ES-I3 (cell line): ENCODE results near the gene PFKFB1.

Experiments used
- H3K36me3 ChIP-seq: 2 replicates; pipeline ENCODE4 v1.6.1; 2013; ENCODE audit warnings: mild to moderate bottlenecking, low read length, control low read depth, moderate library complexity; ENCODE audit not compliant: insufficient read depth
- H3K4me1 ChIP-seq: 2 replicates; pipeline ENCODE4 v1.6.1; 2013; ENCODE audit warnings: mild to moderate bottlenecking, control low read depth, low read length; ENCODE audit not compliant: insufficient read depth
- H3K9ac ChIP-seq: 2 replicates; pipeline ENCODE4 v1.6.1; 2013; ENCODE audit warnings: low read depth, mild to moderate bottlenecking, low read length, moderate library complexity
- H3K9me3 ChIP-seq: 2 replicates; pipeline ENCODE4 v1.6.1; 2013; ENCODE audit warnings: mild to moderate bottlenecking, low read length, moderate library complexity; ENCODE audit not compliant: control insufficient read depth, insufficient read depth

Gene PFKFB1

DNA sequence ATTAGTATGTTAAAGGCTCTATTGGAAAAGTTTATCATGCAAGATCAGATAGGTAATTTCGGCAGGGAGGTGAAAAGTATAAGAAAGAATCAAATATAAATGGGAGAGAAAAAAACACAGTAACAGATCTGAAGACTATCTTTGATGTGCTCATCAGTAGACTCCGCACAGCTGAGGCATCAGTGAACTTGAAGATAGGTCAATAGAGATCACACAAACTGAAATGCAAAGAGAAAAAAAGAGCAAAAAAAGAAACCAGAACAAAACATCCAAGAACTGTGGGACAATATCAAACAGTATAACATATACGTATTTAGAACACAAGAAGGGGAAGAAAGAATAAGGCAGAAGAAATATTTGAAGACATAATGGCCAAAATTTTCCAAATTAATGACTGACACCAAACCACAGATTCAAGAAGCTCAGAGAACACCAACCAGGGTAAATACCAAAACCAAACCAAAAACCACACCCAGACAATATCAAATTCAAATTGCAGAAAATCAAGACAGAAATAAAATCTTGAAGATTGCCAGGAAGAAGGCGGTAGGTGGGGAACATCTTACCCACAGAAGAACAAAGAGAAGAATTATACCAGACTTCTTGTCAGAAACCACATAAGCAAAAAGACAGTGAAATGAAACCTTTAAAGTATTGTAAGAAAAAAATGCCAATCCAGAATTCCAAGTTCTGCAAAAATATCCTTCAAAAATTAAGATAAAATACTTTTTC lies 29.1 kb downstream of the PFKFB1 start:
- Histone ChIP-seq H3K4me1 (no peaks in the 10 kb centered on the region), H3K36me3 (no peaks in the 10 kb centered on the region), H3K9me3 (no peaks in the 10 kb centered on the region; the same call in 1 of the 2 replicates), H3K9ac (no peak overlapping the region)

DNA sequence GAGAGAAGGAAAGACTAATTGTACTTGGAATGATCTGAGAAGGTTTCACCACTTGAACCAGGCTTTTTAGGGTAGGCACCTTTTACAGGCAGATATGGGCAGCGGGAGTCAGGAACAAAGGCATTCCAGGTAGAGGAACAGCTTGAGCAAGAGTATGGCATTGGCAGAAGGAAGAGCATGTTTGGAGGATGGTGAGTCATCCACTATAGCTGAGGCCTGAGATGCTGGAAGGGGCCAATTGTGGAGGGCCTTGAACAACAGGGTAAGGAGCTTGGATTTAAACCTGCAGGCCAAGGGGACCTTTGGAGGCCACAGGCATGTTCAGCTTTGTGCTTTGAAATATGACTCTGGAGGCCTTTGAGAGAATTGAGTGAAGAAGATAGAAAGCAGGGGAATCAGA lies 32.2 kb downstream of the PFKFB1 start:
- Histone ChIP-seq H3K4me1 (no peaks in the 10 kb centered on the region), H3K9me3 (no peaks in the 10 kb centered on the region), H3K9ac (no peak overlapping the region), H3K36me3 (no peaks in the 10 kb centered on the region)

DNA sequence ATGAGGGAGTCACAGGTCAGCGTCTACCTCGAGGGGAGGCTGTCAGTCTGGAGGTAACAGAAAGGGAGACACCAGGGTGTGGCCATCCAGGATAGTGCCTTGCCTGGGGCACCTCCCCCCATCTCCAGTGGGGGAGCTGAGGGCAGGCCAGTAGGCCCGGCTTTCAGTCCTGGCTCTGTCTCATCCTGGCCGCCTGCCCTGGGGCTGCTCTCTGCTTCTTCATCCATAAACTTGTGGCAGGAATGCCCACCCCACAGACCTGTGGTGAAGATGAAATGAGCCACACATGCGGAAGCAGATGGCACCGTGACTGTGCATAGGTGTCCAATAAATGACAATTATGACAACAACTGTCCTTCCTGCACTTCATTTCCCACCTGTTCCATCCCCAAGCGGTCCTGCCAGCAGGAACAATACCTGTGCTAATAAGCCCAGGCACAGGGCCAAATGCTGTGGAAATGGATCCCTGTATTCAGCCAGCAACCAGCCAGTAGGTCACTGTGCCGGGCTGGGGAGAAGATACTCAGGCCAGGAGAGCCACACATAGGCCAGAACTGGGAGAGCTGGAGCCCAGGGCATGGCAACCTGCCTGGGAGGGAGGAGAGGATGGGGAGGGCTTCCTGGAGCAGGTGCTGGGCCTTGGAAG lies 43.1 kb downstream of the PFKFB1 start:
- H3K36me3 ChIP-seq = no peaks in the 10 kb centered on the region
- H3K9me3 ChIP-seq = no peaks in the 10 kb centered on the region
- H3K4me1 ChIP-seq = no peaks in the 10 kb centered on the region
- H3K9ac ChIP-seq = no peak overlapping the region

DNA sequence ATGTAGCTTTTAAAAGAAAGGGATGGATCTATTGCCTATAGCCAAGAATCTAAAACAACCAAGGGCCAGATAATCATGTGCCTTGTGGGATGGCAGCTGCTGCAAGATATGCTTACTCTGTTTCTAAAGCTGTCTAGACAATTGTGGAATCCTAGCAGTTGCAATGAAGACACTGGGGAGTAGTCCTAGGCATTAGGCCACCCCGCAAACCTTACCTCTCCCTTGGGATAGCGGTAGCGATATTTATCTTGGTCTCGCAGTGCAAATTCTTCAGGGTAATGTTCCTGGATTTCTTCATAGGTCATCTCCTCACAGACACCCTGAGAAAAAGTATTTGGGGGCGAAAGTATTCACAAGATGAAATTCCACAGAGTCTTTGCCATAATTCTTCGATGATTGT lies 48.8 kb downstream of the PFKFB1 start:
- Histone ChIP-seq H3K36me3 (no peaks in the 10 kb centered on the region), H3K9me3 (no peaks in the 10 kb centered on the region), H3K4me1 (no peaks in the 10 kb centered on the region), H3K9ac (no peak overlapping the region)

DNA sequence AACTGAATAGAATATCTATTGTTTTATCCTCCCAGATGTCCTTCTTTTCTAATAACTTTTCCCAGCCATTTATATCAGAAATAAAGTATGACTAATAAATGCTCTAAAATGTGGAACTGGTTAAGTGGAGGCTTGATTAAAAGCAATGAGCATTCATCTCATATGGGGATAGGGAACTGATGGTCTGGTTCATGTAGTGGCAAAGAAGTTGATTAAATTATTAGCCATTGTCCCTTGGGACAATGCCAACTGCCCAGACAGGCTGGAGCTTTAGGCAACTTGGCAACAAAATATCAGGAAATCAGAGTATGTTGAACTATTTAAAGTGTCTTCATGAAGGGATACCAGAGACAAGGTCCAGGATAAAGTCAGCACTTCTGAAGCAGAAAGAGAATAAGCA lies 49.2 kb downstream of the PFKFB1 start:
- no peaks in the 10 kb centered on the region for H3K4me1 ChIP-seq
- no peak overlapping the region for H3K9ac ChIP-seq
- no peaks in the 10 kb centered on the region for H3K36me3 ChIP-seq
- H3K9me3 ChIP-seq = no peaks in the 10 kb centered on the region

DNA sequence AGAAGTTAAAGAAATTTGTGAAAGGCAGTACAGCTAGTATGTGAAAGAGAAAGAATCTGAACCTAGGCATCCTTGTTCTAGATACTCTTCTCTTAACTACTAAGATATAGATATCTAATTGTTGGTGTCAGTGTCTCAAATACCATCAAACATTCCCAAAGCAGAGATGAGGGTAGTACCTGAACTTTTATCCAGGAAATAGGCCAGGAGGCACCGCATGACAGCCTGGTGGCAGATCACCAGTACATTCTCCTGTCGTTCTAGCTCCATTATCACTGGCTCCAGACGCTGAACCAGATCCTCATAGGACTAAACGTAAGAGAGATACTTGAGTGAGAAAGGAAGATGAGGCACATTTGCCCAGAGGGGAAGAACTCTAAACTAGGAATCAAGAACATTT lies 56.6 kb downstream of the PFKFB1 start:
- Histone ChIP-seq H3K9me3 (no peaks in the 10 kb centered on the region), H3K36me3 (no peaks in the 10 kb centered on the region), H3K9ac (no peak overlapping the region), H3K4me1 (no peaks in the 10 kb centered on the region)

DNA sequence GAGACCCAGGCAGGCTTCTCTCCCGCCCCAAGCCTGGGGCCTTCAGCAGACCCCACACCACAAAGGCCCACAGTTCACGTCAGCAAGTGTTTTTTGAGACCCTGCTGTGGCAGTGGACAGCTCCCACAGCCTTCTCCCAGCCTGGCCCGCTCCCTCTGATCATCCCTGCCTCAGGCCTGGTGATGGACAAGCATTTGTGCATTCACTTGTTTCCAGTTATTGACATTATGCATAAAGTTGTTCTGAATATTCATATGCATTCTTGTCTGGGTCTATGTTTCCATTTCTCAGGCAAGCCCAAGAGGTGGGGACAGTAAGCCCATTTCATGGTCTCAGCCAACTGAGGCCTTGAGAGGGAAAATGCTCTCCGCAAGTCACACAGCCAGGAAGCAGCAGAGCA lies 58.7 kb downstream of the PFKFB1 start:
- Histone ChIP-seq H3K9ac (no peak overlapping the region), H3K9me3 (no peaks in the 10 kb centered on the region), H3K36me3 (no peaks in the 10 kb centered on the region; the same call in 1 of the 2 replicates), H3K4me1 (no peaks in the 10 kb centered on the region)

DNA sequence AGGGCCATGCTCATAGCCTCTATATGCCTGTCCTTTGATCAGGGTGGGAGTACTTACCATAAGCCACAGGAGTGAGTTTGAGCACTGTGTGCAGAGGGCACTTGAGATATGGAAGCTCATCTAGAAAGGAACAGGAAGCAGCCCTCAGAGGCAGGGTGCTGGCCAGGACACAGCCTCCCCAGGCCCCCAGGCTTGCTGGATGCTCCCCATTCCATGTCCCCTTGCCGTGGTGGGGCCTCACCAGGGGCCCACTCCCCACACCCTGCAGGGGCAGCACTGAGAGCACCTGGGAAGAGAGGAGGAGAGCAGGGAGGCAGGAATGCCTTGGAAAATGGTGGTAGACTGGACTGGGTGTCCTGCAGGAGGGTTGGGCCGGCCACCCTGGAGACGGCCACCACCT lies 59.1 kb downstream of the PFKFB1 start:
- Histone ChIP-seq H3K9ac (no peak overlapping the region), H3K36me3 (no peaks in the 10 kb centered on the region; the same call in 1 of the 2 replicates), H3K4me1 (no peaks in the 10 kb centered on the region), H3K9me3 (no peaks in the 10 kb centered on the region)

DNA sequence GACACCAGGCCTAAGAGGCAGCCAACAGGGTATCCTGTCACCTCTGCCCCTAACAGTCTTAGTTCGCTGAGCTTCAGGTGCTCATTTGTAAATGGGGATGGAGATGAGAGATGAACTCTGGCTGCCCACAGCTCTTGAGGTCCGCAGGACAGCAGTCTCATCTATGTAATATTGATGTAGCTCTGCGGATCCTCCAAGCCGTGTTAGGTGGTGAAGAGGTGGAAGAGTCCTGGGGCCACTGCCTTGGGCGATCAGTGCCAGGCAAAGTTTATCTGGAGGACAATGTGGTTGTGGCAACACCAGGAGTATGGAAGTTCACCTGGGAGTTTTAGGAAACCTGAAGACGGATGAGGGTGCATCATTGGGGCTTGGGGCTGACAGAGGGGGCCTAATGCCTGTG lies 59.9 kb downstream of the PFKFB1 start:
- Histone ChIP-seq H3K9ac (no peak overlapping the region), H3K4me1 (no peaks in the 10 kb centered on the region), H3K9me3 (no peaks in the 10 kb centered on the region), H3K36me3 (no peaks in the 10 kb centered on the region; the same call in 1 of the 2 replicates)

DNA sequence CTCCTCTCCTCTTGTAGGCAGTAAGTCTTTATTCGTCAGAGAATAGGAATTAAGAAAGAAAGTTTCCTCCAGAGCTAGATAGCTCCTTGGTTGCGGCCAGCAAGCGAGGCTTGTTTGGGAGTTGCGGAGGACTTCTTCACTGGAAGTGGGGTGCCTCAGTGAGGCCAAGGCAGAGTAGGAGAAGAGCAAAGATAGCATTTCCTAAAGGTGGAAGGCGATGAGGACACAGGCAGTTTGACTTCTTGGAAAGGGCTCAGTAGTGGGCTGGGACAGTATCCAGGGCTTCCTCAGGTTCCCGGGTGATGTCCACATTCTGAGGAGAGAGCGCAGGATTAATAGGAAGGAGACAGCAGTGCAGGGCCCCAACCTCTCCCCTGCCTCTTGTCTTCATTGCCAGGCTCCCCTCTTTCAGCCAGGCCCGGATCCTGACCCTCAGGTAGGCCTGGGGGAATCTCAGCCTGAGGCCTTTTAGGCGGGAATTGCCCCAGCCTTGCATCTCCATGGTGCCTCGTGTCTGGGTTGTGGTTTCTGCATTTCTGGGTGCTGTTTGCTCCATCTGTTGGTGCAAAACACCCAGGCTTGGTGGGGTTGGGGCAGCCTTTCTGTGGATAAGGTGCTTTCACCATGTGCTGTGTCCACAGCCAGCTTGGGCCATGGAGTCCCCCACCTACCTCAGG lies 60.7 kb downstream of the PFKFB1 start:
- Histone ChIP-seq H3K36me3 (peaks cover 4% of the 10 kb centered on the region; the same call in 1 of the 2 replicates), H3K9ac (no peak overlapping the region), H3K9me3 (no peaks in the 10 kb centered on the region), H3K4me1 (no peaks in the 10 kb centered on the region)

DNA sequence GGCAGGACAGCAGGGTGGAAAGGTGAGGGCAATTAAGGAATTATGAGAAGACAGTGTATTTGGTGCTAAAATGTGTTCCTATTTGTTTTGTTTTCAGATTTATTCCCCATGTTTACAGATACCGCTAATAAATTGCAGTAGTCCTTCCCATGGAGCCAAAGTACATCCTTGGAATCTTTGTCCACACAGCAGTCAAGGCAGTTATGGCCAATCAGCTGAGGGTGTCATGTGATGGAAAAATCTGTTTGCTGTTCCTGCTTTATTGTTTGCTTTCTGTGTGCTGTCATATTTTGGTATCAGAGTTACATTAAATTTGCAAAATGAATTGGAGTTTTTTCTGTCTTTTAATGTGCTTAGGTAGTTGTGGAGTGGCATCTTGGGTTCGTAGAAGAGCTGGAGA lies 62.9 kb downstream of the PFKFB1 start:
- no peak overlapping the region for H3K9ac ChIP-seq
- H3K36me3 ChIP-seq = peaks cover 4% of the 10 kb centered on the region; the same call in 1 of the 2 replicates
- no peaks in the 10 kb centered on the region for H3K4me1 ChIP-seq
- no peaks in the 10 kb centered on the region for H3K9me3 ChIP-seq

DNA sequence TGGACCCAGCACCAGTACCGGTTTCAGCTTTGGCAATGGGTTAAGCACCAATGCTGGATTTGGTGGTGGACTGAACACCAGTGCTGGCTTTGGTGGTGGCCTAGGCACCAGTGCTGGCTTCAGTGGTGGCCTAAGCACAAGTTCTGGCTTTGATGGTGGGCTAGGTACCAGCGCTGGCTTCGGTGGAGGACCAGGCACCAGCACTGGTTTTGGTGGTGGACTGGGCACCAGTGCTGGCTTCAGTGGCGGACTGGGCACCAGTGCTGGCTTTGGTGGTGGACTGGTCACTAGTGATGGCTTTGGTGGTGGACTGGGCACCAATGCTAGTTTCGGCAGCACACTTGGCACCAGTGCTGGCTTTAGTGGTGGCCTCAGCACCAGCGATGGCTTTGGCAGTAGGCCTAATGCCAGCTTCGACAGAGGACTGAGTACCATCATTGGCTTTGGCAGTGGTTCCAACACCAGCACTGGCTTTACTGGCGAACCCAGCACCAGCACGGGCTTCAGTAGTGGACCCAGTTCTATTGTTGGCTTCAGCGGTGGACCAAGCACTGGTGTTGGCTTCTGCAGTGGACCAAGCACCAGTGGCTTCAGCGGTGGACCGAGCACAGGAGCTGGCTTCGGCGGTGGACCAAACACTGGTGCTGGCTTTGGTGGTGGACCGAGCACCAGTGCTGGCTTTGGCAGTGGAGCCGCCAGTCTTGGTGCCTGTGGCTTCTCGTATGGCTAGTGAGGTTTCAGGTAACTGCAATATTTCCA lies 63.5 kb downstream of the PFKFB1 start:
- no peaks in the 10 kb centered on the region for H3K9me3 ChIP-seq

DNA sequence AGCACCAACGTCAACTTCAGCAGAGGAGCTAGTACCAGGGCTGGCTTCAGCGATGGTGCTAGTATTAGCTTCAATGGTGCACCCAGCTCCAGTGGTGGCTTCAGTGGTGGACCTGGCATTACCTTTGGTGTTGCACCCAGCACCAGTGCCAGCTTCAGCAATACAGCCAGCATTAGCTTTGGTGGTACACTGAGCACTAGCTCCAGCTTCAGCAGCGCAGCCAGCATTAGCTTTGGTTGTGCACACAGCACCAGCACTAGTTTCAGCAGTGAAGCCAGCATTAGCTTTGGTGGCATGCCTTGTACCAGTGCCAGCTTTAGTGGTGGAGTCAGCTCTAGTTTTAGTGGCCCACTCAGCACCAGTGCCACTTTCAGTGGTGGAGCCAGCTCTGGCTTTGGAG lies 65.1 kb downstream of the PFKFB1 start:
- Histone ChIP-seq H3K4me1 (no peaks in the 10 kb centered on the region), H3K36me3 (peaks cover 4% of the 10 kb centered on the region; the same call in 1 of the 2 replicates), H3K9me3 (no peaks in the 10 kb centered on the region), H3K9ac (no peak overlapping the region)

More for the DNA sequence above, 63.5 kb downstream of the PFKFB1 start:
- H3K9ac ChIP-seq = no peak overlapping the region
- H3K36me3 ChIP-seq = peaks cover 4% of the 10 kb centered on the region; the same call in 1 of the 2 replicates
- H3K4me1 ChIP-seq = no peaks in the 10 kb centered on the region

DNA sequence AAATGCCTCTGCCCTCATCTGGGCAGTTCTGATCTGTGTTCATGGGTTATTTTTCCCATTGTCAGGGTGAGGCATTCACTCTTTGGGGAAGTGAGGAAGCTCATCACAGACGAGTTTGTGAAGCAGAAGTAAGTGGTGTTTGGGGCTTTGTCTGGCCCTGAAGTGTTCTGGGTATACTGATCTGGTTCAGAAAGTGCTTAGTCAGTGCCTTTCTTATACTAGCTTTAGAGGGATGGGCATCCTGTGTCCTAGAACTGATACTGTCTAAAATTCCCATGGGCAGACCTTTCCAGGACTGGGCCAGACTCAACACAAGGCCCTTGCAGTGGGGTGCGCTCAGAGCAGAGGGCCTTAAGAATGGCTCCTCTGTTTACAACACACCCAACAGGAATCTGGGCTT lies 67.0 kb downstream of the PFKFB1 start:
- Histone ChIP-seq H3K9ac (no peak overlapping the region), H3K4me1 (no peaks in the 10 kb centered on the region), H3K36me3 (peaks cover 4% of the 10 kb centered on the region; the same call in 1 of the 2 replicates), H3K9me3 (no peaks in the 10 kb centered on the region)
